Measurements from ENCODE around the gene NUDT14. TPM values are rescaled to one million over a fixed set of nuclear protein-coding genes. Genes with fewer than 3 reads are reported as not detected.

NUDT14 gene
- total RNA-seq, 4 donors from 2014 or later = 11.0 to 22.3 (median 13.2) TPM; not detected in 1

DNA sequence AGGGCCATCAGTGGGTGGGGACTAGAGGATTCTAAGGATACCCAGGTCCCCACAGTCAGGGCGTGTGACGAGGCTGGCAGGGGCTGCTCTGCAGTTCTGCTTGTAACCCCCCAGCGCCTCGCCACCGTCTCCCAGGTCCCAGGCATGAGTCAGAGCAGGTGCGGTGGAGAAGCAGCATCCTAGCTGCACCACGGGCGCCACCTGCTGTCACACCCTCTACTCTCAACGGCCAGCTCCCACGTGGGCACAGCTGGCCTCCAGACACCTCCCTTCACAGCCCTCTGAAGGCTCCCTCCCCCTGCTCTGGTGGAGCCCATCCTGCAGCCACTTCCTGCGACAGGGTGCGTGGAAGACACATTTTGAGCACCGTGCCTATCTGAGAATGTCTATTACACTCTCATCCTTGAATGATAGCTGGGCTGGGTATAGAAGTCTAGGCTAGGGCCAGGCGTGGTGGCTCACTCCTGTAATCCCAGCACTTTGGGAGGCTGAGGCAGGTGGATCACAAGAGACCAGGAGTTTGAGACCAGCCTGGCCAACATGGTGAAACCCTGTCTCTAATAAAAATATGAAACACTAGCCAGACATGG is 6.9 kb upstream of the NUDT14 start:
- no peaks in the 10 kb centered on the region for H3K4me1 ChIP-seq
- no peaks in the 10 kb centered on the region for H3K9me3 ChIP-seq
- H3K27me3 ChIP-seq = no peaks in the 10 kb centered on the region
- no peaks in the 10 kb centered on the region for H3K36me3 ChIP-seq
- H3K4me3 ChIP-seq = no peak overlapping the region
- DNase-seq = no peak
- H3K27ac ChIP-seq = no peak overlapping the region
- TF ChIP-seq CTCF (IDR thresholded peaks at IDR 0.05) (no peak), POLR2A (IDR thresholded peaks at IDR 0.05) (no peak)
- intact Hi-C loops (cut with DNase I; ENCODE audit: low total_unique reads) = no loop called here

GRCh38 chr14:105187116-105187515 is 6.0 kb upstream of the NUDT14 start:
- Histone ChIP-seq H3K27ac (no peak overlapping the region), H3K9me3 (no peaks in the 10 kb centered on the region), H3K36me3 (no peaks in the 10 kb centered on the region), H3K4me3 (no peak overlapping the region), H3K4me1 (no peaks in the 10 kb centered on the region), H3K27me3 (no peaks in the 10 kb centered on the region)
- TF ChIP-seq CTCF (IDR thresholded peaks at IDR 0.05) (no peak), POLR2A (IDR thresholded peaks at IDR 0.05) (no peak)
- DNase-seq = no peak
- intact Hi-C loops (cut with DNase I; ENCODE audit: low total_unique reads) = no loop called here

GRCh38 chr14:105185973-105186372 is 4.9 kb upstream of the NUDT14 start:
- Histone ChIP-seq H3K36me3 (no peaks in the 10 kb centered on the region), H3K4me3 (no peak overlapping the region), H3K4me1 (peaks cover 0 to 4% of the 10 kb centered on the region in 2 donors), H3K9me3 (no peaks in the 10 kb centered on the region), H3K27ac (no peak overlapping the region), H3K27me3 (no peaks in the 10 kb centered on the region)
- TF ChIP-seq POLR2A (IDR thresholded peaks at IDR 0.05) (no peak), CTCF (IDR thresholded peaks at IDR 0.05) (no peak)
- no peak for DNase-seq
- intact Hi-C loops (cut with DNase I; ENCODE audit: low total_unique reads) = no loop called here

- DNase-seq = no peak
- intact Hi-C loops (cut with DNase I; ENCODE audit: low total_unique reads) = no loop called here
- Histone ChIP-seq H3K4me3 (no peak overlapping the region), H3K4me1 (peaks cover 0 to 4% of the 10 kb centered on the region in 2 donors), H3K27ac (no peak overlapping the region), H3K36me3 (no peaks in the 10 kb centered on the region), H3K27me3 (no peaks in the 10 kb centered on the region), H3K9me3 (no peaks in the 10 kb centered on the region)
- no peak for TF ChIP-seq POLR2A (IDR thresholded peaks at IDR 0.05)
- TF ChIP-seq CTCF (IDR thresholded peaks at IDR 0.05) = no peak
These were observed 3.9 kb upstream of the NUDT14 start for GRCh38 chr14:105185001-105185400.

DNA sequence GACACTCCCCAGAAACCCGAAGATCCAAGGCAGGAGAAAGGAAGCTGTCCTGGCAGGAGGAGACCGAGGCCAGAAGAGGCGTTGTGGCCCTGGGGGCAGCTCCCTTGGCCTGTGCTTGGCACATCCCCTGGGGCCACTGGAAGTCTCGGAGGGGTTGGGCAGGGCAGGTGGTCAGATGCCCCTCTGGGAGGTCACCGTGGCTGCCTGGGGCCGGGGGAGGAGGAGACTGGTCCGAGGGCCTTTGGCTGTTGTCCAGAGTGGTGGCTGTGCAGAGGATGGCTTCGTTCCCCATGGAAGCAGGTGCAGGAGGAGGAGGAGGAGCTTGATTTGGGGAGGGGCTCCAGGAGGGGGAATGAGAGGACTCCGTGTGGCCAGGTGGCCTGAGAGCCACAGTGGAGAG is 3.3 kb upstream of the NUDT14 start:
- H3K4me1 ChIP-seq = peaks cover 0 to 4% of the 10 kb centered on the region in 2 donors
- H3K9me3 ChIP-seq = no peaks in the 10 kb centered on the region
- intact Hi-C loops (cut with DNase I; ENCODE audit: low total_unique reads) = no loop called here
- no peaks in the 10 kb centered on the region for H3K36me3 ChIP-seq
- no peaks in the 10 kb centered on the region for H3K27me3 ChIP-seq
- H3K27ac ChIP-seq = no peak overlapping the region
- DNase-seq = no peak
- TF ChIP-seq POLR2A (IDR thresholded peaks at IDR 0.05) (no peak), CTCF (IDR thresholded peaks at IDR 0.05) (no peak)
- H3K4me3 ChIP-seq = no peak overlapping the region
